Activated T-cell treated with anti-CD3 and anti-CD28 coated beads, Interleukin-2, amount 50 U/mL, for 48 hours (primary cell): ENCODE measurements around the gene FAM186B.

Source experiments
- DNase-seq, 2 experiments: peaks; one replicate each; pipeline ENCODE4 v3.0.0-alpha.2; 2020

FAM186B gene

GRCh38 chr12:49567611-49568441 lies 37.6 kb downstream of the FAM186B start, which contains the start of gene MCRS1:
TSS of gene MCRS1 (minus strand) at chr12:49568142. CDS start at chr12:49566731, 1,411 bp downstream.
- DNase-seq = peak; percentile 90 to 92

- no peak for DNase-seq
Observed at GRCh38 chr12:49567302-49567610, 38.2 kb downstream of the FAM186B start.

- no peak for DNase-seq
Observed at GRCh38 chr12:49566361-49566760, 39.1 kb downstream of the FAM186B start.

GRCh38 chr12:49565406-49566265 lies 39.8 kb downstream of the FAM186B start:
- DNase-seq = no peak

GRCh38 chr12:49564686-49565405 lies 40.6 kb downstream of the FAM186B start:
- DNase-seq = no peak

- no peak for DNase-seq
Observed at GRCh38 chr12:49563951-49564685, 41.3 kb downstream of the FAM186B start.

- no peak for DNase-seq
Observed at GRCh38 chr12:49562831-49563230, 42.6 kb downstream of the FAM186B start.

GRCh38 chr12:49562233-49562632 lies 43.2 kb downstream of the FAM186B start:
- DNase-seq = no peak

- no peak for DNase-seq
Observed at GRCh38 chr12:49560695-49561094, 44.7 kb downstream of the FAM186B start.

GRCh38 chr12:49559011-49559675 lies 46.3 kb downstream of the FAM186B start:
- no peak for DNase-seq

GRCh38 chr12:49558526-49558925 lies 46.9 kb downstream of the FAM186B start:
- no peak for DNase-seq

- no peak for DNase-seq
Observed at GRCh38 chr12:49557917-49558215, 47.6 kb downstream of the FAM186B start.

GRCh38 chr12:49557187-49557916 lies 48.1 kb downstream of the FAM186B start:
- no peak for DNase-seq

GRCh38 chr12:49556391-49557186 lies 48.9 kb downstream of the FAM186B start:
- no peak for DNase-seq

- DNase-seq = no peak
Observed at GRCh38 chr12:49555631-49556390, 49.6 kb downstream of the FAM186B start.

- no peak for DNase-seq
Observed at GRCh38 chr12:49554266-49554665, 51.2 kb downstream of the FAM186B start.

GRCh38 chr12:49553512-49554088 lies 51.8 kb downstream of the FAM186B start:
- DNase-seq = no peak

GRCh38 chr12:49552899-49553298 lies 52.5 kb downstream of the FAM186B start:
- no peak for DNase-seq

GRCh38 chr12:49552425-49552824 lies 53.0 kb downstream of the FAM186B start:
- no peak for DNase-seq
